Upper lobe of left lung (tissue), 4 donors: Measurements from ENCODE around the gene PTPRN2.

Source experiments
- POLR2A ChIP-seq, 4 donors: fragments of 450-650 bp; IDR thresholded peaks; one replicate each; pipeline ENCODE4 v1.5.1; 2016 to 2017; ENCODE audit warnings: antibody characterized with exemption in 4 of 4, mild to moderate bottlenecking in 2 of 4
- TF ChIP-seq, protein P1 (sequence below), 6 experiments: fragments of 450-650 bp in 4 of 6; fragments of 200-600 bp in 2 of 6; sonication (generic) in 2 of 6; IDR thresholded peaks; one replicate each; pipeline ENCODE4 v1.5.1; 2016 to 2019; ENCODE audit warnings: antibody characterized with exemption in 6 of 6

DNA sequence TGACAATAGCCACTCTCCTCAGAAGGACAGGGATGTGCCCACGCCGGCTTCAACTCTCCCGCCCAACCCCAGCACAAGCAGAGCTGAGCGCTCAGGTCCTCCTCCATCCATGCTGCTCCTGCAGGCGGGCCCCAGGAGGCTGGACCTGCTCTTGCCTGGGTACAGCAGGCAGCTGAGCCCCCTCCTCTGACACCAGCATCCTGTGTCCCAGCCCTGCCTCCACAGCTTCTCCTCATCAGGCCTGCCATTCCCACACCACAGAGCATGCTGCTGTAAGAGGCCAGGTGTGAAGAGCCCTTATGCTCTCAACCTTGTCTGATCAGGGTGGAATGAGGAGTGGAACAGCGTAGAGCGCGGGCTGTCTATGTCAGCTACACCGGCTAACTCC, 302.2 kb downstream of the PTPRN2 start:
- TF ChIP-seq, protein P1, sequence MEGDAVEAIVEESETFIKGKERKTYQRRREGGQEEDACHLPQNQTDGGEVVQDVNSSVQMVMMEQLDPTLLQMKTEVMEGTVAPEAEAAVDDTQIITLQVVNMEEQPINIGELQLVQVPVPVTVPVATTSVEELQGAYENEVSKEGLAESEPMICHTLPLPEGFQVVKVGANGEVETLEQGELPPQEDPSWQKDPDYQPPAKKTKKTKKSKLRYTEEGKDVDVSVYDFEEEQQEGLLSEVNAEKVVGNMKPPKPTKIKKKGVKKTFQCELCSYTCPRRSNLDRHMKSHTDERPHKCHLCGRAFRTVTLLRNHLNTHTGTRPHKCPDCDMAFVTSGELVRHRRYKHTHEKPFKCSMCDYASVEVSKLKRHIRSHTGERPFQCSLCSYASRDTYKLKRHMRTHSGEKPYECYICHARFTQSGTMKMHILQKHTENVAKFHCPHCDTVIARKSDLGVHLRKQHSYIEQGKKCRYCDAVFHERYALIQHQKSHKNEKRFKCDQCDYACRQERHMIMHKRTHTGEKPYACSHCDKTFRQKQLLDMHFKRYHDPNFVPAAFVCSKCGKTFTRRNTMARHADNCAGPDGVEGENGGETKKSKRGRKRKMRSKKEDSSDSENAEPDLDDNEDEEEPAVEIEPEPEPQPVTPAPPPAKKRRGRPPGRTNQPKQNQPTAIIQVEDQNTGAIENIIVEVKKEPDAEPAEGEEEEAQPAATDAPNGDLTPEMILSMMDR (IDR thresholded peaks at IDR 0.05), result no peak
- TF ChIP-seq POLR2A (IDR thresholded peaks at IDR 0.05), result no peak
